Left ventricle myocardium superior (tissue), 1 donor: Measurements from ENCODE around the gene METTL8. TPM values are rescaled to one million over a fixed set of nuclear protein-coding genes. Genes with fewer than 3 reads are reported as not detected.
A peak's percentile ranks its signal among the peaks of the same experiment; 100 is the strongest.
"Not testable (repeated sequence)": the region's sequence is repeated elsewhere in the genome, so short reads cannot be mapped to it uniquely, and the experiment has no call there.

Source experiments
- ATAC-seq: fragments of 200-7000 bp; cut with Tn5 transposase; one replicate; pipeline ENCODE4 v1.9.1; 2020; ENCODE audit warnings: mild to moderate bottlenecking, moderate library complexity
- DNase-seq: peaks from one replicate; pipeline ENCODE4 v3.0.0-alpha.2; 2020
- intact Hi-C: fragments of 100-400 bp; cut with micrococcal nuclease; formaldehyde crosslinking; loops from one replicate; pipeline ENCODE4 v1.11.0; 2022
- total RNA-seq: library from RNA; stranded (reverse); fragmentation: NEBNext Ultra II Directional; extraction: Animal tissue kit (Norgen Biotek cat#: 25700); gene quantifications from one replicate; pipeline ENCODE4 v1.2.1, GENCODE V29; 2021
- donor health status: DM: no; HTN: yes; CAD: no; lungs with severe emphysema.

Gene METTL8
- total RNA-seq, 1 donor from 2014 or later: 8.2 TPM

DNA sequence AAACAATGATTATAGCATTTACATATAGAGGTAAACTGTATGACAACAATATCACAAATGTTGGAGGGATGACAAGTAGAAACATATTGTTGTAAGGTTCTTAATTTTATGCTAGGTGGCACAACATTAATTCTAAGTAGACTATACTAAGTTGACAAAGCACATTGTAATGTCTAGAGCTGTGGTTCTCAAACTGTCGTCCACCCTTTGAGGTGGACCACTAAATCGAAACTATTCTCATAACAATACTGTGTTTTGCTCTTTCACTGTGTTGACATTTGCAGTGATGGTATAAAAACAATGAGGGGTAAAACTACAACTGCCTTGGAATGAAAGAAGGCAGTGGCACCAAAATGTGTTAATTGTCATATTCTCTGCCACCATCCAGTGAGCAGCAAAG is 66.1 kb downstream of the METTL8 start:
- intact Hi-C loops: no loop called here
- ATAC-seq: no peak
- DNase-seq: no peak

DNA sequence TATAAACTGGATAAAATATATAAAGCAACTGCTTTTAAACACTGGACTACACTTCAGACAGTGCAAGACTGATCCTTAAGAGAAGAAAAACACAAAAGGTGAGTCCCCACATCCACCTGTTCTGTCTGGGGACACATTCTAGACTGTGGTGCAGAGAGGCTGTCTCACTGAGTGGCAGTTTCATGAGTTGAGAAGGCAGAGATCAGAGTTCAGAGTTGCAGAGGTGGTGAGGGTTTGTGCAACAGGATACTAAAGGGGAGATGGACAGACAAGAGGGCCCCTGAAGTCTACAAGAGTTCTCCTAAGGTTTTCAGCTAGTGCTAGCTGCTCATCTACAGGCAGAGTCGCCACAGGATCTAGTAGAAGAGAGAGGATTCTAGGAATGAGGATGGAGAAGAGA is 68.0 kb downstream of the METTL8 start:
- ATAC-seq (no peak), DNase-seq (no peak)
- intact Hi-C loops: no loop called here

DNA sequence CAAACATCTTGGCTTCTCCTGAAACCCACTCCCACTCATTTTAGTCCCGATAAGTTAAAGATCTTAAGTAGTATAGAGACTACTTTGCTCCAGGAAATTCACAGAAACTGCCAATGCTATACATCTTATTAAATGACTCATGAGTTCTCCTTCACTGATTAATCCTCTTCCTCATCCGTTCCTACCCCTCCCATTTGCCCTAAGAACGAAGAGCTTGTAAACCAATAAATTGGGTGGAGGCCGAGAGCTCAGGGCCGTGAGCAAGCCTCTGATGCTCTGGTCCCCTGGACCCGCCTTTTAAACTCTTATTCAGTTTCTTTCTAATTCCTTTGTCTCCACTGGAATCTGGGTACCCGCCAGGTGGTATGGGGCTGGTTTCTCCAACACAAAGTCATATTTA is 68.6 kb downstream of the METTL8 start:
- intact Hi-C loops: no loop called here
- DNase-seq (no peak), ATAC-seq (no peak)

- DNase-seq (no peak), ATAC-seq (no peak)
- intact Hi-C loops: no loop called here
Measured at GRCh38 chr2:171362396-171362795, 71.4 kb downstream of the METTL8 start.

- no peak for ATAC-seq
- intact Hi-C loops: no loop called here
- DNase-seq: no peak
Measured at GRCh38 chr2:171360905-171361304, 72.9 kb downstream of the METTL8 start.

DNA sequence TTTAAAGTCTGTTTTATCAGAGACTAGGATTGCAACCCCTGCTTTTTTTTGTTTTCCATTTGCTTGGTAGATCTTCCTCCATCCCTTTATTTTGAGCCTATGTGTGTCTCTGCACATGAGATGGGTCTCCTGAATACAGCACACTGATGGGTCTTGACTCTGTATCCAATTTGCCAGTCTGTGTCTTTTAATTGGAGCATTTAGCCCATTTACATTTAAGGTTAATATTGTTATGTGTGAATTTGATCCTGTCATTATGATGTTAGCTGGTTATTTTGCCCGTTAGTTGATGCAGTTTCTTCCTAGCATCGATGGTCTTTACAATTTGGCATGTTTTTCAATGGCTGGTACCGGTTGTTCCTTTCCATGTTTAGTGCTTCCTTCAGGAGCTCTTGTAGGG is 80.0 kb downstream of the METTL8 start:
- ATAC-seq, intact Hi-C loops, DNase-seq: not testable (repeated sequence)

DNA sequence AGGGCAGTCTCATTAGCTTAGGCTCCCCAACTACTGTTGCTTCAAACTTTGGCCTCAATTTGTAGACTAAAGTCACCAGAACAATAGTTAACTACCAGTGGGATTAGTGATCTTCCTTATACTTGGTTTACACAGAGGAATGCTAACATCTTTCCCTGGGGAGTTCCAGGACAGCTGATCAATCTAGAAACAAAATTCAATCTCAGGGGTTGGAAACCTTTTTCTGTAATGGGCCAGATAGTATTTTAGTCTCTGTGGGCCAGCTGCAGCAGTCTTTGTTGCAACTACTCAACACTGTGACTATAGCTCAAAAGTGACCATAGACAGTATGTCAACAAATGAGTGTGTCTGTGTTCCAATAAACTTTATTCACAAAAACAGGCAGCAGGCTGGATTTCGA is 85.7 kb downstream of the METTL8 start:
- no peak for DNase-seq
- intact Hi-C loops: no loop called here

GRCh38 chr2:171347591-171348032 is 86.2 kb downstream of the METTL8 start:
- peak; percentile 81 for ATAC-seq
- DNase-seq: no peak
- intact Hi-C loops: no loop called here

More for the DNA sequence above, 85.7 kb downstream of the METTL8 start:
- no peak for ATAC-seq

- ATAC-seq (peak; percentile 93), DNase-seq (no peak)
- intact Hi-C loops: no loop called here
Measured at GRCh38 chr2:171346723-171347557, 86.8 kb downstream of the METTL8 start.

DNA sequence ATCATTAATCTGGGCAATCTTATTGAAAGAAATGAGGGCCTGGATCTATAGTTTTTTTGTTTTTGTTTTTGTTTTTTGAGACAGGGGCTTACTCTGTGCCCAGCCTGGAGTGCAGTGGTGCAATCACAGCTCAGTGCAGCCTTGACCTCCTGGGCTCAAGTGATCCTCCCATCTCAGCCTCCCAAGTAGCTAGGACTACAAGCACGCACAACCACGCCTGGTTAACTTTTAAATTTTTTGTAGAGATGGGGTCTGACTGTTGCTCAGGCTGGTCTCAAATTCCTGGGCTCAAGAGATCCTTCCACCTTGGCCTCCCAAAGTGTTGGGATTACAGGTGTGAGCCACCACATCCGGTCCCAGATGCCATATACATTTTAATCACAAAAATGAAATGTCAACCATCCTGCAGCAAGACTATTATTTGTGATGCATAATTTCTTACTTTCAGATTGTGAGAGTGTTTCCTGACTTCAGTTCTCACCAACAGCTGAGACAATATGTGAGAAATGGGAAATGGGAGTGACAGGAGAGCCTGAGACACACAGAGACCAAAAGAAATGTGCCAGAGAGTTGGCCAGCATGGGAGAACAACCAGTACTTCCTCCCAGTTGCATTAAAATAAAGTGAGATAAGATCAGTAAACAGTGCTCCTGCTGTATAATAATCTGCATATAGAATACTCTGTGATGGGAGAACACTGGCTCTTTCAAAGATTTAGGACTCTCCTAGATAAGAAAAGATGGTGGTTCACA is 87.6 kb downstream of the METTL8 start:
- no peak for DNase-seq
- intact Hi-C loops: no loop called here
- peak; percentile 58 for ATAC-seq

GRCh38 chr2:171344182-171344581 is 89.6 kb downstream of the METTL8 start:
- DNase-seq (no peak), ATAC-seq (no peak)
- intact Hi-C loops: no loop called here

- ATAC-seq: no peak
- intact Hi-C loops: no loop called here
- DNase-seq: no peak
Measured at GRCh38 chr2:171342067-171342413, 91.8 kb downstream of the METTL8 start.

- no peak for ATAC-seq
- intact Hi-C loops: no loop called here
Measured at GRCh38 chr2:171341394-171342066, 92.3 kb downstream of the METTL8 start.

DNA sequence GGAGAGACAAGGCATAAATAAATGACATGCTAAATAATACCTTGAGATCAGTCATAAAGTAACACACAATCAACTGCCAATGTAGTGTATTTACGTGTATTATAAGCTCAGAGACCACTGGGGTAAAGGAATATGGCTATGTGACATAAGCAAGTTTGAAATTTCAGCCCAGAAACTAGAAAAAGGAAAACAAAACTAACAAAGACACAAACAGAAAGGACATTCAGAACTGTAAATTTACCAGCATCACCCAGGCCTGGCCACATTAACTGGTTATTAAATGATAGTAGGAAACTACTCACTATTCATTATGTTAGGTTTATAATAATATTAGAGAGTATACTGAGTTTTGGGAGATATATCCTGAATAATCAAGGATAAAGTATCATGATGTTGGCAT is 98.8 kb downstream of the METTL8 start:
- no peak for ATAC-seq
- no peak for DNase-seq
- intact Hi-C loops: no loop called here

More at GRCh38 chr2:171341394-171342066, 92.3 kb downstream of the METTL8 start:
- DNase-seq: no peak

DNA sequence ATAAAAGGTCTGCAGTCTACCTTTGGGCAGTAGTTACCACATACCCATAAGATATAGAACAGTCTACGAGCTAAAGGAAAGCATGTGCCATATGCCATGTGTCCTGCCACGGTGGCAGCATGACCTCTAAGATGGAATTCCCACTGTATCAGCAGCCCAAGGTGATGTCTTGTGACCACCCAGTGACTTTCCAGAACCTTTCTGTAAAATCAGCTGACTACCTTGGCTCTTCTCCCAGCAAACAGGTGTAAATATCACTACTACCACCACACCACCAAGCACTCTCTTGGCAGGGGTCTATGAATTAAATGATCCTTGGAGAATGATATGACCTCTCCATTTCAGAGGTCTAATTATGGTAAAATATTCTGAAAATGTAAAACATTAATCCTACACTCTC is 99.6 kb downstream of the METTL8 start:
- intact Hi-C loops: no loop called here
- no peak for DNase-seq

GRCh38 chr2:171330155-171330956 is 103.4 kb downstream of the METTL8 start:
- ATAC-seq: no peak
- intact Hi-C loops: no loop called here

More for the DNA sequence above, 99.6 kb downstream of the METTL8 start:
- ATAC-seq: no peak

GRCh38 chr2:171327043-171327496 is 106.7 kb downstream of the METTL8 start:
- intact Hi-C loops: no loop called here
- no peak for ATAC-seq
- no peak for DNase-seq

More at GRCh38 chr2:171330155-171330956, 103.4 kb downstream of the METTL8 start:
- no peak for DNase-seq

GRCh38 chr2:171325886-171326585 is 107.8 kb downstream of the METTL8 start:
- intact Hi-C loops: no loop called here
- DNase-seq (no peak), ATAC-seq (no peak)
